Testis (tissue), 2 donors: ENCODE results near the gene RMRP.

ENCODE experiments used
- CTCF ChIP-seq, 3 experiments: fragments of 450-650 bp in 2 of 3; fragments of 200-600 bp in 1 of 3; sonication (generic) in 1 of 3; IDR thresholded peaks; one replicate each; pipeline ENCODE4 v1.5.1; 2016 to 2019; ENCODE audit warnings: antibody characterized with exemption in 3 of 3, mild to moderate bottlenecking in 2 of 3, moderate library complexity in 1 of 3
- POLR2A ChIP-seq: fragments of 450-650 bp; IDR thresholded peaks from one replicate; pipeline ENCODE4 v1.6.1; 2017; ENCODE audit warnings: antibody characterized with exemption, mild to moderate bottlenecking, moderate library complexity

- TF ChIP-seq CTCF (IDR thresholded peaks at IDR 0.05) (no peak), POLR2A (no peak)
Measured at GRCh38 chr9:35652829-35653209, 5.0 kb downstream of the RMRP start.
